SK-N-SH treated with all-trans-retinoic acid at 6 μM for 48 hours (cell line): ENCODE data around the gene GLI2.

Source experiments
- ATAC-seq: fragments of 200-7000 bp; cut with Tn5 transposase; 3 replicates; pipeline ENCODE4 v1.9.1; 2020; ENCODE audit warnings: mild to moderate bottlenecking, moderate library complexity
- CREB5 ChIP-seq: fragments of 250-450 bp; sonication (Bioruptor Pico); IDR thresholded peaks from 2 replicates; pipeline ENCODE4 v1.5.1; 2020; ENCODE audit warnings: low read depth, mild to moderate bottlenecking, moderate library complexity
- CSDC2 ChIP-seq: fragments of 250-450 bp; sonication (Bioruptor Pico); IDR thresholded peaks from 2 replicates; pipeline ENCODE4 v1.5.0; 2020; ENCODE audit warnings: mild to moderate bottlenecking, moderate library complexity
- CSRNP3 ChIP-seq: fragments of 250-450 bp; sonication (Bioruptor Pico); IDR thresholded peaks from 2 replicates; pipeline ENCODE4 v1.5.1; 2021; ENCODE audit warnings: mild to moderate bottlenecking, moderate library complexity
- ESRRG ChIP-seq: fragments of 250-450 bp; sonication (Bioruptor Pico); IDR thresholded peaks from 2 replicates; pipeline ENCODE4 v1.6.1; 2021; ENCODE audit warnings: mild to moderate bottlenecking
- GLIS3 ChIP-seq: fragments of 250-450 bp; sonication (Bioruptor Pico); IDR thresholded peaks from 2 replicates; pipeline ENCODE4 v1.5.0; 2020; ENCODE audit warnings: mild to moderate bottlenecking, moderate library complexity
- OSR1 ChIP-seq: fragments of 250-450 bp; sonication (Bioruptor Pico); IDR thresholded peaks from 2 replicates; pipeline ENCODE4 v1.8.0; 2022; ENCODE audit warnings: moderate library complexity, mild to moderate bottlenecking, inconsistent platforms
- PATZ1 ChIP-seq: fragments of 250-450 bp; sonication (Bioruptor Pico); IDR thresholded peaks from 2 replicates; pipeline ENCODE4 v1.8.0; 2020; ENCODE audit warnings: mild to moderate bottlenecking, moderate library complexity, borderline replicate concordance
- POU6F1 ChIP-seq: fragments of 250-450 bp; sonication (Bioruptor Pico); IDR thresholded peaks from 2 replicates; pipeline ENCODE4 v1.8.0; 2021; ENCODE audit warnings: low read depth, mild to moderate bottlenecking, moderate library complexity, borderline replicate concordance
- PPARA ChIP-seq: fragments of 250-450 bp; sonication (Bioruptor Pico); IDR thresholded peaks from 2 replicates; pipeline ENCODE4 v1.5.0; 2020; ENCODE audit warnings: mild to moderate bottlenecking, borderline replicate concordance
- RARB ChIP-seq: fragments of 250-450 bp; sonication (Bioruptor Pico); IDR thresholded peaks from 2 replicates; pipeline ENCODE4 v1.8.0; 2021; ENCODE audit warnings: mild to moderate bottlenecking, moderate library complexity
- TOX ChIP-seq: fragments of 250-450 bp; sonication (Bioruptor Pico); IDR thresholded peaks from 2 replicates; pipeline ENCODE4 v1.8.0; 2021; ENCODE audit warnings: mild to moderate bottlenecking, moderate library complexity, borderline replicate concordance
- TSHZ2 ChIP-seq: fragments of 250-450 bp; sonication (Bioruptor Pico); IDR thresholded peaks from 2 replicates; pipeline ENCODE4 v1.5.0; 2020; ENCODE audit warnings: mild to moderate bottlenecking, moderate library complexity
- ZC3H10 ChIP-seq: fragments of 250-450 bp; sonication (Bioruptor Pico); IDR thresholded peaks from 2 replicates; pipeline ENCODE4 v1.5.1; 2021; ENCODE audit warnings: mild to moderate bottlenecking, moderate library complexity
- ZFP3 ChIP-seq: fragments of 250-450 bp; sonication (Bioruptor Pico); IDR thresholded peaks from 2 replicates; pipeline ENCODE4 v1.5.0; 2020; ENCODE audit warnings: mild to moderate bottlenecking, moderate library complexity
- ZNF565 ChIP-seq: fragments of 450-650 bp; formaldehyde crosslinking; conservative IDR thresholded peaks from 2 replicates; pipeline ENCODE4 v1.5.0; 2020; ENCODE audit warnings: low read depth, mild to moderate bottlenecking, moderate library complexity
- ZNF70 ChIP-seq: fragments of 450-650 bp; formaldehyde crosslinking; IDR thresholded peaks from 2 replicates; pipeline ENCODE4 v1.5.0; 2020; ENCODE audit warnings: mild to moderate bottlenecking, moderate library complexity
- ZNF8 ChIP-seq: fragments of 450-650 bp; formaldehyde crosslinking; IDR thresholded peaks from 2 replicates; pipeline ENCODE4 v1.5.0; 2020; ENCODE audit warnings: mild to moderate bottlenecking, moderate library complexity

Gene GLI2

GRCh38 chr2:120700659-120701058, 35.0 kb upstream of the GLI2 start:
- ATAC-seq, result no peak
- TF ChIP-seq ZC3H10 (CRISPR knock-in tag) (no peak), ZNF565 (no peak), TSHZ2 (no peak), GLIS3 (no peak), ZFP3 (no peak), OSR1 (CRISPR knock-in tag) (no peak), PATZ1 (no peak)

- ATAC-seq, result no peak
- TF ChIP-seq RARB (CRISPR knock-in tag) (no peak), CSRNP3 (CRISPR knock-in tag) (no peak), CREB5 (CRISPR knock-in tag) (no peak), PPARA (CRISPR knock-in tag) (no peak), POU6F1 (no peak), TSHZ2 (no peak), OSR1 (CRISPR knock-in tag) (no peak), TOX (CRISPR knock-in tag) (no peak), ZC3H10 (CRISPR knock-in tag) (no peak), CSDC2 (CRISPR knock-in tag) (no peak), ZNF8 (CRISPR knock-in tag) (no peak), ESRRG (no peak)
Observed at GRCh38 chr2:120701096-120701495, 34.6 kb upstream of the GLI2 start.

- TF ChIP-seq POU6F1, result no peak
- TF ChIP-seq ZNF70 (CRISPR knock-in tag), result no peak
- no peak for TF ChIP-seq CSRNP3 (CRISPR knock-in tag)
Observed at GRCh38 chr2:120701499-120701898, 34.2 kb upstream of the GLI2 start.

More at GRCh38 chr2:120701499-120701898, 34.2 kb upstream of the GLI2 start:
- no peak for ATAC-seq
